ENCODE results near the gene ZNF608.

Gene ZNF608

GRCh38 chr5:124752854-124753720 is 6.6 kb upstream of the ZNF608 start:
- no peak for DNase-seq

GRCh38 chr5:124751031-124751430 is 4.6 kb upstream of the ZNF608 start:
- no peak for DNase-seq

- DNase-seq: no peak
These were observed 2.5 kb upstream of the ZNF608 start for GRCh38 chr5:124748687-124749594.

GRCh38 chr5:124747791-124748686 is 1.6 kb upstream of the ZNF608 start:
- DNase-seq: no peak

- no peak for DNase-seq
These were observed 714 bp upstream of the ZNF608 start for GRCh38 chr5:124746916-124747790.

- DNase-seq: no peak
These were observed 1.2 kb downstream of the ZNF608 start for GRCh38 chr5:124745007-124745927.

GRCh38 chr5:124744170-124744971 is 2.1 kb downstream of the ZNF608 start:
- no peak for DNase-seq

GRCh38 chr5:124743602-124744169 is 2.8 kb downstream of the ZNF608 start:
- DNase-seq: no peak

- no peak for DNase-seq
These were observed 3.3 kb downstream of the ZNF608 start for GRCh38 chr5:124742983-124743601.

- no peak for DNase-seq
These were observed 3.9 kb downstream of the ZNF608 start for GRCh38 chr5:124742521-124742920.

GRCh38 chr5:124741711-124742496 is 4.5 kb downstream of the ZNF608 start:
- DNase-seq: no peak

GRCh38 chr5:124740991-124741583 is 5.4 kb downstream of the ZNF608 start:
- no peak for DNase-seq

- DNase-seq: no peak
These were observed 6.4 kb downstream of the ZNF608 start for GRCh38 chr5:124740071-124740470.

GRCh38 chr5:124739634-124740025 is 6.8 kb downstream of the ZNF608 start:
- DNase-seq: no peak

GRCh38 chr5:124738681-124739633 is 7.5 kb downstream of the ZNF608 start:
- DNase-seq: no peak

- DNase-seq: no peak
These were observed 8.8 kb downstream of the ZNF608 start for GRCh38 chr5:124737651-124738050.
